Upper lobe of right lung (tissue), 1 donor: Measurements from ENCODE around the gene PAX5. TPM values are rescaled to one million over a fixed set of nuclear protein-coding genes. Genes with fewer than 3 reads are reported as not detected.

ENCODE experiments used
- ATAC-seq: fragments of 200-7000 bp; cut with Tn5 transposase; one replicate; pipeline ENCODE4 v1.9.1; 2020; ENCODE audit warnings: mild to moderate bottlenecking, moderate library complexity
- DNase-seq: peaks from one replicate; pipeline ENCODE4 v3.0.0-alpha.2; 2020
- H3K27ac ChIP-seq: fragments of 200-600 bp; one replicate; pipeline ENCODE4 v1.8.0; 2022
- H3K27me3 ChIP-seq: fragments of 200-600 bp; one replicate; pipeline ENCODE4 v1.8.0; 2022; ENCODE audit warnings: mild to moderate bottlenecking
- H3K36me3 ChIP-seq: fragments of 200-600 bp; one replicate; pipeline ENCODE4 v1.8.0; 2022
- H3K4me1 ChIP-seq: fragments of 200-600 bp; one replicate; pipeline ENCODE4 v1.8.0; 2022
- H3K4me3 ChIP-seq: fragments of 200-600 bp; one replicate; pipeline ENCODE4 v1.8.0; 2022; ENCODE audit warnings: mild to moderate bottlenecking
- H3K9me3 ChIP-seq: fragments of 200-600 bp; one replicate; pipeline ENCODE4 v1.8.0; 2022
- CTCF ChIP-seq: fragments of 200-600 bp; IDR thresholded peaks from one replicate; pipeline ENCODE4 v1.8.0; 2022; ENCODE audit warnings: antibody characterized with exemption
- intact Hi-C: fragments of 100-400 bp; cut with DNase I; formaldehyde crosslinking; loops from one replicate; pipeline ENCODE4 v1.11.0; 2022
- total RNA-seq: library from RNA; stranded (reverse); fragmentation: NEBNext Ultra II Directional; extraction: Animal tissue kit (Norgen Biotek cat#: 25700); gene quantifications from one replicate; pipeline ENCODE4 v1.2.1, GENCODE V29; 2021
- donor health status: DM: no; HTN: yes; CAD: no; lungs with severe emphysema.

PAX5 gene
- total RNA-seq, 1 donor from 2014 or later: 0.23 TPM

- intact Hi-C loops: no loop called here
- Histone ChIP-seq H3K36me3 (no peaks in the 10 kb centered on the region), H3K27me3 (peaks cover 100% of the 10 kb centered on the region), H3K4me1 (peaks cover 35% of the 10 kb centered on the region), H3K27ac (no peak overlapping the region), H3K4me3 (peak overlapping the region; percentile 36), H3K9me3 (no peaks in the 10 kb centered on the region)
- no peak for TF ChIP-seq CTCF
- DNase-seq (peak; percentile 90), ATAC-seq (peak; percentile 94)
Observed at GRCh38 chr9:37027582-37028419, 6.3 kb downstream of the PAX5 start.

GRCh38 chr9:37026931-37027581, 7.0 kb downstream of the PAX5 start:
- no peak for ATAC-seq
- Histone ChIP-seq H3K4me1 (peaks cover 35% of the 10 kb centered on the region), H3K27ac (no peak overlapping the region), H3K9me3 (no peaks in the 10 kb centered on the region), H3K4me3 (peak overlapping the region; percentile 36), H3K36me3 (no peaks in the 10 kb centered on the region), H3K27me3 (peaks cover 98% of the 10 kb centered on the region)
- intact Hi-C loops: no loop called here
- no peak for TF ChIP-seq CTCF
- DNase-seq: no peak

GRCh38 chr9:37026113-37026930, 7.7 kb downstream of the PAX5 start:
- Histone ChIP-seq H3K36me3 (no peaks in the 10 kb centered on the region), H3K27me3 (peaks cover 96% of the 10 kb centered on the region), H3K4me1 (peaks cover 35% of the 10 kb centered on the region), H3K27ac (no peak overlapping the region), H3K9me3 (no peaks in the 10 kb centered on the region), H3K4me3 (peak overlapping the region; percentile 36)
- DNase-seq (no peak), ATAC-seq (no peak)
- intact Hi-C loops: no loop called here
- TF ChIP-seq CTCF: no peak

GRCh38 chr9:37025823-37026112, 8.3 kb downstream of the PAX5 start:
- Histone ChIP-seq H3K27ac (no peak overlapping the region), H3K36me3 (no peaks in the 10 kb centered on the region), H3K9me3 (no peaks in the 10 kb centered on the region), H3K4me1 (peaks cover 35% of the 10 kb centered on the region), H3K27me3 (peaks cover 94% of the 10 kb centered on the region), H3K4me3 (peak overlapping the region; percentile 36)
- TF ChIP-seq CTCF: no peak
- DNase-seq (no peak), ATAC-seq (no peak)
- intact Hi-C loops: no loop called here

- intact Hi-C loops: no loop called here
- TF ChIP-seq CTCF: no peak
- H3K4me1 ChIP-seq: peaks cover 32% of the 10 kb centered on the region
- peak overlapping the region; percentile 36 for H3K4me3 ChIP-seq
- peaks cover 94% of the 10 kb centered on the region for H3K27me3 ChIP-seq
- H3K9me3 ChIP-seq: no peaks in the 10 kb centered on the region
- no peak overlapping the region for H3K27ac ChIP-seq
- no peak for DNase-seq
- no peak for ATAC-seq
- no peaks in the 10 kb centered on the region for H3K36me3 ChIP-seq
Observed at GRCh38 chr9:37025071-37025822, 8.8 kb downstream of the PAX5 start.
